Activated naive CD8-positive, alpha-beta T cell treated with anti-CD3 and anti-CD28 coated beads for 36 hours (primary cell): ENCODE measurements around the gene TPO. TPM values are rescaled to one million over a fixed set of nuclear protein-coding genes. Genes with fewer than 3 reads are reported as not detected.

Experiments used
- DNase-seq: peaks from one replicate; pipeline ENCODE4 v3.0.0; 2021
- H3K27ac Mint-ChIP-seq: one replicate; pipeline ENCODE4 v1.8.0; 2022; ENCODE audit warnings: mild to moderate bottlenecking, moderate library complexity, mixed read lengths
- H3K27me3 Mint-ChIP-seq: one replicate; pipeline ENCODE4 v1.8.0; 2022; ENCODE audit warnings: mild to moderate bottlenecking, mixed read lengths
- H3K36me3 Mint-ChIP-seq: one replicate; pipeline ENCODE4 v1.8.0; 2021; ENCODE audit warnings: mild to moderate bottlenecking, mixed read lengths
- H3K4me1 Mint-ChIP-seq: one replicate; pipeline ENCODE4 v1.8.0; 2021; ENCODE audit warnings: mixed read lengths
- H3K4me3 Mint-ChIP-seq: one replicate; pipeline ENCODE4 v1.8.0; 2022; ENCODE audit warnings: mild to moderate bottlenecking, moderate library complexity, mixed read lengths
- H3K9me3 Mint-ChIP-seq: one replicate; pipeline ENCODE4 v1.8.0; 2022; ENCODE audit warnings: mixed read lengths
- total RNA-seq, 2 experiments: library from RNA; stranded (reverse); gene quantifications; one replicate each; pipeline ENCODE4 v1.2.3, GENCODE V29; 2021

TPO gene
- total RNA-seq, 2 experiments from 2014 or later = not detected

GRCh38 chr2:1453561-1453960 lies 40.3 kb downstream of the TPO start:
- Mint-ChIP-seq H3K27ac (no peak overlapping the region), H3K9me3 (no peaks in the 10 kb centered on the region), H3K27me3 (peaks cover 12% of the 10 kb centered on the region), H3K4me3 (no peak overlapping the region), H3K4me1 (no peaks in the 10 kb centered on the region), H3K36me3 (no peaks in the 10 kb centered on the region)
- DNase-seq = no peak

DNA sequence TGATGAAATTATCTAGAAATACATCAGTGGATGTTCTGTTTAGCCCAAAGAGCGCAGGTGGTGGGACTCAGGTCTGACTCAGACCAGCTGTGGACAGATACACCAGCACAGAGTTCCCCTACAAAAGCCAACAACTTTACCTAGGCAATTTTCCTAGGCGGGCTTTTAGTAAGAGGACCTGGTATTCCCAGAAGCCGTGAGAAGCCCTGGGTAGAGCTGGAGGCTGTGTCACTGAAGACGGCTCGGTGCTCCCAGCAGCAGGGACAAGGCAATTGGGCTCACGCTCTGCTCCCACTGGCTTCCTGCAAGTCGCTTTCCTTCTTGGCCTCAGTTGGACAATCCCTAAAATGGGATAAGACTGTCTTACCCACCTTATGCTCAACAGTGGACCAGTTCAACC lies 41.1 kb downstream of the TPO start:
- DNase-seq = no peak
- H3K9me3 Mint-ChIP-seq = no peaks in the 10 kb centered on the region
- no peaks in the 10 kb centered on the region for H3K36me3 Mint-ChIP-seq
- H3K27ac Mint-ChIP-seq = no peak overlapping the region
- no peak overlapping the region for H3K4me3 Mint-ChIP-seq
- peaks cover 9% of the 10 kb centered on the region for H3K27me3 Mint-ChIP-seq
- no peaks in the 10 kb centered on the region for H3K4me1 Mint-ChIP-seq

DNA sequence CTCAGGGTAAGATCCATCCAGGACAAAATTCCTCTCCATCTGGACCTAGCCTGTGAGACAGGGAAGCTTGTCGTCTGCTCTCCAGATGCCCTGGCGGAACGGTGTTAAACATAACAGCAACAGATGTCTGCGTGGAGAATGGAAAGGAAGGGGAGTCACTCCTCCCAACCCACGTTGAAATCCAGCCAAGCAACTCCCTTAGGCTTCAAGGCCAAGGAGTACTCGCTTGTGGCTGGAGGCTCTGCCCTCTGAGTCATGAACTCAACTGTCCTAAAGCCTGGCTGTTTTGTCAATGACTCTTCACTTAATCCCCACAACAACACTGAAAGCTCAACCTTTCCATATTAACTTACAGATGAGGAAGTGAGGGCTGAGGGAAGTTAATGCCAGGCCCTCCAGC lies 42.2 kb downstream of the TPO start:
- Mint-ChIP-seq H3K4me1 (no peaks in the 10 kb centered on the region), H3K27me3 (peaks cover 4% of the 10 kb centered on the region), H3K9me3 (no peaks in the 10 kb centered on the region), H3K36me3 (no peaks in the 10 kb centered on the region), H3K4me3 (no peak overlapping the region), H3K27ac (no peak overlapping the region)
- no peak for DNase-seq

GRCh38 chr2:1458432-1458831 lies 45.2 kb downstream of the TPO start:
- no peak for DNase-seq
- no peaks in the 10 kb centered on the region for H3K36me3 Mint-ChIP-seq
- no peaks in the 10 kb centered on the region for H3K9me3 Mint-ChIP-seq
- no peak overlapping the region for H3K27ac Mint-ChIP-seq
- H3K4me1 Mint-ChIP-seq = no peaks in the 10 kb centered on the region
- H3K27me3 Mint-ChIP-seq = peaks cover 4% of the 10 kb centered on the region
- no peak overlapping the region for H3K4me3 Mint-ChIP-seq

GRCh38 chr2:1459727-1460126 lies 46.5 kb downstream of the TPO start:
- Mint-ChIP-seq H3K9me3 (no peaks in the 10 kb centered on the region), H3K4me1 (no peaks in the 10 kb centered on the region), H3K27ac (no peak overlapping the region), H3K4me3 (no peak overlapping the region), H3K36me3 (no peaks in the 10 kb centered on the region), H3K27me3 (peaks cover 4% of the 10 kb centered on the region)
- DNase-seq = no peak

DNA sequence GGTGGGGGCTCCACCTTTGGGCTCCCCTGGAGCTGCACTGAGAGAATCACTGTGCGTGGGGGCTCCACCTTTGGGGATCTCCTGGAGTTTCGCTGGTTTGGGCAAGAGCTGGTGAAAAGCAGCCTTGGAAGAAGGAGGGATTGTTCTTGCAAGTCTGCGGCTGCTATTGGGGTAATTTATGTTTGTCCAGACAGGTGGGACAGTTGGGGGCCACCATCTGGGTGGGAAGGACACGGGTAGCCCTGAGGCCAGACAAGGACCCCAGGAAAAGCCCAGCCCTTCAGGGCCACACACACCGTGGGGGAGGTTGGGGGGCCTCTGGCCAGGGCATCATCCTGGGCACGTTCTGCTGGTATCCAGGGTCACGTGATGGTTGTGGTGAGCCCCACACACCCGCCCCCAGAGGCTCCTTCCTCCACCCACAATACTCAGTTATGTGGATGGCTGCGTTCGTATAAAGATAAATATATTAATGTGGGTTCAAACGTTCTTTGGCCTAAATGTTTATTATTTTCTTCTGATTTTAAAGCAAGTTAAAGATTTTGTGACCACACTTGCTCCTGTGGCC lies 47.7 kb downstream of the TPO start:
- H3K36me3 Mint-ChIP-seq = no peaks in the 10 kb centered on the region
- H3K9me3 Mint-ChIP-seq = no peaks in the 10 kb centered on the region
- no peak for DNase-seq
- no peak overlapping the region for H3K4me3 Mint-ChIP-seq
- no peak overlapping the region for H3K27ac Mint-ChIP-seq
- no peaks in the 10 kb centered on the region for H3K4me1 Mint-ChIP-seq
- no peaks in the 10 kb centered on the region for H3K27me3 Mint-ChIP-seq

- Mint-ChIP-seq H3K27ac (no peak overlapping the region), H3K9me3 (no peaks in the 10 kb centered on the region), H3K4me1 (no peaks in the 10 kb centered on the region), H3K36me3 (no peaks in the 10 kb centered on the region), H3K27me3 (no peaks in the 10 kb centered on the region), H3K4me3 (no peak overlapping the region)
- DNase-seq = no peak
Measured at GRCh38 chr2:1461507-1462390, 48.5 kb downstream of the TPO start.

- H3K27me3 Mint-ChIP-seq = peaks cover 1% of the 10 kb centered on the region
- H3K4me1 Mint-ChIP-seq = no peaks in the 10 kb centered on the region
- no peak overlapping the region for H3K27ac Mint-ChIP-seq
- no peaks in the 10 kb centered on the region for H3K36me3 Mint-ChIP-seq
- DNase-seq = no peak
- H3K9me3 Mint-ChIP-seq = no peaks in the 10 kb centered on the region
- H3K4me3 Mint-ChIP-seq = no peak overlapping the region
Measured at GRCh38 chr2:1462994-1463393, 49.7 kb downstream of the TPO start.

- no peak for DNase-seq
- Mint-ChIP-seq H3K4me3 (no peak overlapping the region), H3K27ac (no peak overlapping the region), H3K9me3 (peaks cover 7% of the 10 kb centered on the region), H3K4me1 (no peaks in the 10 kb centered on the region), H3K27me3 (peaks cover 8% of the 10 kb centered on the region), H3K36me3 (no peaks in the 10 kb centered on the region)
Measured at GRCh38 chr2:1472350-1472749, 59.1 kb downstream of the TPO start.

- H3K4me3 Mint-ChIP-seq = no peak overlapping the region
- no peaks in the 10 kb centered on the region for H3K36me3 Mint-ChIP-seq
- H3K27me3 Mint-ChIP-seq = no peaks in the 10 kb centered on the region
- no peaks in the 10 kb centered on the region for H3K9me3 Mint-ChIP-seq
- no peak overlapping the region for H3K27ac Mint-ChIP-seq
- DNase-seq = no peak
- H3K4me1 Mint-ChIP-seq = no peaks in the 10 kb centered on the region
Measured at GRCh38 chr2:1476617-1477195, 63.4 kb downstream of the TPO start.

DNA sequence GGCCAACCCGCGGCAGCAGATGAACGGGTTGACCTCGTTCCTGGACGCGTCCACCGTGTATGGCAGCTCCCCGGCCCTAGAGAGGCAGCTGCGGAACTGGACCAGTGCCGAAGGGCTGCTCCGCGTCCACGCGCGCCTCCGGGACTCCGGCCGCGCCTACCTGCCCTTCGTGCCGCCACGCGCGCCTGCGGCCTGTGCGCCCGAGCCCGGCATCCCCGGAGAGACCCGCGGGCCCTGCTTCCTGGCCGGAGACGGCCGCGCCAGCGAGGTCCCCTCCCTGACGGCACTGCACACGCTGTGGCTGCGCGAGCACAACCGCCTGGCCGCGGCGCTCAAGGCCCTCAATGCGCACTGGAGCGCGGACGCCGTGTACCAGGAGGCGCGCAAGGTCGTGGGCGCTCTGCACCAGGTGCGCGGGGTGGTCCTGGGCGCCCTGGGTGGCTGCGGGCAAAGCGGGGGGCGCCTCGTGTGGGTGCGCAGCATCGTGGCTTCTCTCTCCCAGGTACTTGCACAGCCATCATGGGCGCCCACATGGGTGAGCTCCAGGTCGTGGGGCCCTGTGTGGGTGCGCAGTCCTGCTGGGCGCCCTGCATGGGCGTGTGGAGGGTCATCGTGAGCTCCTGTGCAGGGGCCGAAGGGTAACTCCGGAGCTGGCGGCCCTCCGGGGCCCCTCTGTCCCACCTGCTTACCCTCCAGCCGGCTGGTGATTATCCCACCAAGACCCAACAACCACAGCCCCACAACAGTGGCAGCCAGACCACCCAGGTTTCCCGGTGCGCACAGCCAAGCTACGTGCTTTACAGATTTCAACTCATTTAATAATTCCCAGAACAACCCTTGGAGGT lies 64.2 kb downstream of the TPO start:
- DNase-seq = no peak
- Mint-ChIP-seq H3K9me3 (no peaks in the 10 kb centered on the region), H3K27me3 (no peaks in the 10 kb centered on the region), H3K36me3 (no peaks in the 10 kb centered on the region), H3K4me3 (no peak overlapping the region), H3K4me1 (no peaks in the 10 kb centered on the region), H3K27ac (no peak overlapping the region)

DNA sequence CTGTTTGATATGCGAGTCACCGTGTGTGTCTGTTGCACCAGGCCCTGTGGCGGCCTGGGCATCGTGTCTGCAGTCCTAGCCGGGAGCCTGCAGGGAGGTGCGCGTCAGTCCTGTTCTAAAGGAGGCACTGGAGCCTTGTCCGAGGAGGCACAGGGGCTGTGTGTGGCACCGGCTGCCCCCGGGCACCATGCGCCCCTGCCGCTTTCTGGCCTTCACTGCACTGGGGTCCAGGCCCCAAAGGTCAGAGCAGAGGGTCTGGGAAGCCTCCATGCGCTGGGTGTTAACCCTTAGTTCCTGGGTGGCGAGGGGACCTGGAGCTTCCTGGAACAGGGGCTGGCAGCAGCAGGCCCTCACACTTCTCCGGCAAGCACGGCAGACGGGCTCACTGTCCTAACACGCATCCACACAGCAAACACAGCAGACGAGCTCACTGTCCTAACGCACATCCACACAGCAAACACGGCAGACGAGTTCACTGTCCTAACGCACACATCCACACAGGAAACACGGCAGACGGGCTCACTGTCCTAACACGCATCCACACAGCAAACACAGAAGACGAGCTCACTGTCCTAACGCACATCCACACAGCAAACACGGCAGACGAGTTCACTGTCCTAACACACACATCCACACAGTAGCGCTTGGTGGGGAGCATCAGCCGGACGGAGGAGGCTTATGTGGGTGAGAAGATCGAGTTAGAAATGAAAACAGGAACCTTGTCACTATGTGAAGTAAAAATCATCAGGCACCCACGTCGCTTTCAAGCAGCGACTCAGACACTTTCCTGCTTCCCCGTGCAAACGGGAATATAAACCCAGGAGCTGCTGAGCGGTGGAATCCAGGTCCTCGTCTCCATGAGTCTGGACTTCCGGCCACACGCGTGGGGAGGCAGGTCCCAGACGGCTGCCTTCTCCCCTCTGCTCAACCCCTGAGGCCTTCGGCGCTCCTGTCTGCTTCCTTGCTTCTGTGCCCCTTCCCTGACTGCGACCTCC lies 65.3 kb downstream of the TPO start:
- no peaks in the 10 kb centered on the region for H3K9me3 Mint-ChIP-seq
- no peak for DNase-seq
- H3K27ac Mint-ChIP-seq = no peak overlapping the region
- H3K36me3 Mint-ChIP-seq = no peaks in the 10 kb centered on the region
- no peak overlapping the region for H3K4me3 Mint-ChIP-seq
- no peaks in the 10 kb centered on the region for H3K27me3 Mint-ChIP-seq
- H3K4me1 Mint-ChIP-seq = no peaks in the 10 kb centered on the region

GRCh38 chr2:1479346-1479745 lies 66.1 kb downstream of the TPO start:
- H3K9me3 Mint-ChIP-seq = no peaks in the 10 kb centered on the region
- no peak for DNase-seq
- no peaks in the 10 kb centered on the region for H3K36me3 Mint-ChIP-seq
- no peak overlapping the region for H3K27ac Mint-ChIP-seq
- no peaks in the 10 kb centered on the region for H3K4me1 Mint-ChIP-seq
- H3K27me3 Mint-ChIP-seq = no peaks in the 10 kb centered on the region
- H3K4me3 Mint-ChIP-seq = no peak overlapping the region

DNA sequence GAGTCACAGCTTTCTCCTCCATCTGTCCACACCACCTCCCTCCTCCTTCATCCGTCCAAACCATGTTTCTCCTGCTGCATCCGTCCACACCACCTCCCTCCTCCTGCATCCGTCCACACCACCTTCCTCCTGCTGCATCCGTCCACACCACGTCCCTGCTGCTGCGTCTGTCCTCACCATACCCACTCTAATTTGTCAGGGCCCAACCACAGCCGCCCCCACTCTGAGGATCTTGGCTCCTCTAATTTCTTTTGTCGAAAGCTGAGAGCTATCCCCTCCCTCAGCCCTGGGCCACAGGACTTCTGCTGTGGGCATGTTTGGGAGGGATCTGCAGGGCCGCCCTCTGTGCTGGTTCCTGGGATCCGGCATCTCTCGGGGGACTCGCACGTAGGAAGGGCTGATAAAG lies 67.4 kb downstream of the TPO start:
- DNase-seq = no peak
- Mint-ChIP-seq H3K27me3 (no peaks in the 10 kb centered on the region), H3K36me3 (no peaks in the 10 kb centered on the region), H3K4me3 (no peak overlapping the region), H3K4me1 (no peaks in the 10 kb centered on the region), H3K27ac (no peak overlapping the region), H3K9me3 (no peaks in the 10 kb centered on the region)
